Measurements from ENCODE around the gene RASA1.

RASA1 gene

GRCh38 chr5:87361031-87361445 lies 93.4 kb downstream of the RASA1 start:
- DNase-seq (ENCODE audit: low read depth), result peak; percentile 39

GRCh38 chr5:87361536-87362213 lies 94.0 kb downstream of the RASA1 start:
- no peak for DNase-seq (ENCODE audit: low read depth)

- no peak for DNase-seq (ENCODE audit: low read depth)
These were observed 99.6 kb downstream of the RASA1 start for GRCh38 chr5:87367243-87367642.

- DNase-seq (ENCODE audit: low read depth), result no peak
These were observed 100.9 kb downstream of the RASA1 start for GRCh38 chr5:87368601-87369000.

- no peak for DNase-seq (ENCODE audit: low read depth)
These were observed 101.7 kb downstream of the RASA1 start for GRCh38 chr5:87369431-87369830.

GRCh38 chr5:87372705-87373104 lies 105.0 kb downstream of the RASA1 start:
- DNase-seq (ENCODE audit: low read depth), result no peak

- DNase-seq (ENCODE audit: low read depth), result no peak
These were observed 114.5 kb downstream of the RASA1 start for GRCh38 chr5:87382224-87382623.

GRCh38 chr5:87383216-87383615 lies 115.5 kb downstream of the RASA1 start:
- DNase-seq (ENCODE audit: low read depth), result no peak

- DNase-seq (ENCODE audit: low read depth), result no peak
These were observed 118.1 kb downstream of the RASA1 start for GRCh38 chr5:87385802-87386201.

GRCh38 chr5:87388129-87388528 lies 120.4 kb downstream of the RASA1 start:
- no peak for DNase-seq (ENCODE audit: low read depth)

GRCh38 chr5:87389296-87390034 lies 121.8 kb downstream of the RASA1 start:
- DNase-seq (ENCODE audit: low read depth), result no peak

- no peak for DNase-seq (ENCODE audit: low read depth)
These were observed 122.4 kb downstream of the RASA1 start for GRCh38 chr5:87390075-87390474.

- DNase-seq (ENCODE audit: low read depth), result no peak
These were observed 123.0 kb downstream of the RASA1 start for GRCh38 chr5:87390576-87391199.

GRCh38 chr5:87392170-87392569 lies 124.5 kb downstream of the RASA1 start:
- no peak for DNase-seq (ENCODE audit: low read depth)

- DNase-seq (ENCODE audit: low read depth), result no peak
These were observed 125.1 kb downstream of the RASA1 start for GRCh38 chr5:87392801-87393200.

- peak; percentile 59 for DNase-seq (ENCODE audit: low read depth)
These were observed 125.6 kb downstream of the RASA1 start for GRCh38 chr5:87393331-87393730.

GRCh38 chr5:87394411-87395165 lies 126.9 kb downstream of the RASA1 start:
- no peak for DNase-seq (ENCODE audit: low read depth)

- no peak for DNase-seq (ENCODE audit: low read depth)
These were observed 131.4 kb downstream of the RASA1 start for GRCh38 chr5:87398981-87399614.

- no peak for DNase-seq (ENCODE audit: low read depth)
These were observed 132.0 kb downstream of the RASA1 start for GRCh38 chr5:87399720-87400119.

- no peak for DNase-seq (ENCODE audit: low read depth)
These were observed 132.7 kb downstream of the RASA1 start for GRCh38 chr5:87400305-87400899.

- DNase-seq (ENCODE audit: low read depth), result no peak
These were observed 133.9 kb downstream of the RASA1 start for GRCh38 chr5:87401626-87402025.

GRCh38 chr5:87403409-87403808 lies 135.7 kb downstream of the RASA1 start:
- DNase-seq (ENCODE audit: low read depth), result no peak
